Measurements from ENCODE around the gene MAP3K7CL.
A peak's percentile ranks its signal among the peaks of the same experiment; 100 is the strongest.

Gene MAP3K7CL

GRCh38 chr21:29114765-29115500, 15.5 kb upstream of the MAP3K7CL start:
- H3K9me3 Mint-ChIP-seq, result no peaks in the 10 kb centered on the region
- CTCF ChIA-PET, result interaction anchor here (1.8 to 2.8 kb wide), 2 partner anchors 9 to 34 kb away, joined by 4 to 7 read pairs; no protein-coding TSS in a partner anchor
- no peak overlapping the region for H3K27ac Mint-ChIP-seq

DNA sequence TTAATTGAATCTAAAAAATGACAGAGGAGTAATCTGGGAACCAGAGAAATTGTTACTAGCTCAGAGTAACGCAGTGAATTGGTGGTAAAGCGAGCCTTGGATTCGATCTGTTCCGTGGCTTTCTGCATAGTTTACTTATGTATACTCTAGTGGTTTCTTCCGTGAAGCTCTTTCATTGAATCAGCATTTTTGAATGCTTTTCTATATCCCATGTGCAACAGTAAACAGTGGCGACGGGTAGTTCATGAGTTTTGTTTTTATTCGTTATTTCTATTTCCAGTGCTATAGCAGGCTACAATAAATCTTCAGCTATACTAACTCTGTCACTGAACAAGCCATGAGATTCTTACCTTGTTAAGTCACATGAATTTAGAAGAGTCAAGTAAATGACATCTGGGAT, 14.5 kb upstream of the MAP3K7CL start:
- H3K27ac Mint-ChIP-seq, result no peak overlapping the region
- H3K4me1 Mint-ChIP-seq, result no peaks in the 10 kb centered on the region
- no peak overlapping the region for H3K4me3 Mint-ChIP-seq
- DNase-seq, result no peak
- no peaks in the 10 kb centered on the region for H3K27me3 Mint-ChIP-seq
- H3K36me3 Mint-ChIP-seq, result no peaks in the 10 kb centered on the region
- no peaks in the 10 kb centered on the region for H3K9me3 Mint-ChIP-seq
- CTCF ChIA-PET, result interaction anchor here (0.9 to 2.8 kb wide), 3 partner anchors 10 to 33 kb away, joined by 3 to 7 read pairs (median 4); no protein-coding TSS in a partner anchor

More at GRCh38 chr21:29114765-29115500, 15.5 kb upstream of the MAP3K7CL start:
- H3K36me3 Mint-ChIP-seq, result no peaks in the 10 kb centered on the region
- no peaks in the 10 kb centered on the region for H3K4me1 Mint-ChIP-seq
- DNase-seq, result no peak
- no peak overlapping the region for H3K4me3 Mint-ChIP-seq
- no peaks in the 10 kb centered on the region for H3K27me3 Mint-ChIP-seq

DNA sequence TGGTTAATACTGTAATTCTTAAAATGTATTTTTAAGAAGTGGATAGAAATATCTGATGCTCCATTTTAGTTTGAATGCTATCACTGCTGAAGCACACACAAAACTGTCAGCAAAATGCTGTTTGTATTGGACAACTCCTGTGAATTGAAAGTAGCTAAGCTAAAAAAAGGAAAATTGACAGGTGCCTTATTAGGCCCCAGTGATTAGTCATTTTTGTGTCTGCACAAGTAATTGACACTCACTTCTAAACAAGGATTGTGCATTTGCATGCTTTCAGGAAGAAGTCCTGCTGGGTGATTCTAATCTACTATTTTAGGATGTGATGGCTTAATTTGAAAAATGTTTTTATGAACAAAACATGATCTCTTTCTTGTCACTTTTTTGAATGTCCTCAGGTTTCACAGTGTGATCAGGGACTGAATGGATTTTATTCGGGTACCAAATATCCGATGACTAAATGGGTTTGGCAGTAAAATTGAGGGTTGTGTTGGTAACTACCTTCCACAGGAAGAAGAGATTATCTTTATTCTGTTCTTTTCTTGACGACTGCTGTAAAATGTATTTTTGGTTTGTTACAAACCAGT, 13.0 kb upstream of the MAP3K7CL start:
- Mint-ChIP-seq H3K27ac (no peak overlapping the region), H3K4me1 (no peaks in the 10 kb centered on the region), H3K36me3 (no peaks in the 10 kb centered on the region), H3K4me3 (no peak overlapping the region), H3K27me3 (no peaks in the 10 kb centered on the region), H3K9me3 (no peaks in the 10 kb centered on the region)
- CTCF ChIA-PET, result interaction anchor here (2.8 kb wide), 1 partner anchor 32 kb away, joined by 7 read pairs; no protein-coding TSS in a partner anchor
- no peak for DNase-seq

- H3K9me3 Mint-ChIP-seq, result no peaks in the 10 kb centered on the region
- no peak for DNase-seq
- H3K27ac Mint-ChIP-seq, result no peak overlapping the region
- CTCF ChIA-PET, result interaction anchor here (1.1 to 1.2 kb wide), 2 partner anchors 227 to 728 kb away, joined by 3 read pairs; no protein-coding TSS in a partner anchor
- no peak overlapping the region for H3K4me3 Mint-ChIP-seq
- no peaks in the 10 kb centered on the region for H3K27me3 Mint-ChIP-seq
- H3K4me1 Mint-ChIP-seq, result no peaks in the 10 kb centered on the region
- no peaks in the 10 kb centered on the region for H3K36me3 Mint-ChIP-seq
Observed at GRCh38 chr21:29121759-29122158, 8.7 kb upstream of the MAP3K7CL start.

- no peaks in the 10 kb centered on the region for H3K4me1 Mint-ChIP-seq
- no peak overlapping the region for H3K27ac Mint-ChIP-seq
- CTCF ChIA-PET, result no interaction called here
Observed at GRCh38 chr21:29124645-29125044, 5.8 kb upstream of the MAP3K7CL start.

GRCh38 chr21:29125191-29125590, 5.3 kb upstream of the MAP3K7CL start:
- Mint-ChIP-seq H3K4me1 (no peaks in the 10 kb centered on the region), H3K4me3 (no peak overlapping the region)
- CTCF ChIA-PET, result no interaction called here

More at GRCh38 chr21:29124645-29125044, 5.8 kb upstream of the MAP3K7CL start:
- H3K9me3 Mint-ChIP-seq, result no peaks in the 10 kb centered on the region
- no peak for DNase-seq
- H3K4me3 Mint-ChIP-seq, result no peak overlapping the region
- no peaks in the 10 kb centered on the region for H3K36me3 Mint-ChIP-seq
- H3K27me3 Mint-ChIP-seq, result no peaks in the 10 kb centered on the region

DNA sequence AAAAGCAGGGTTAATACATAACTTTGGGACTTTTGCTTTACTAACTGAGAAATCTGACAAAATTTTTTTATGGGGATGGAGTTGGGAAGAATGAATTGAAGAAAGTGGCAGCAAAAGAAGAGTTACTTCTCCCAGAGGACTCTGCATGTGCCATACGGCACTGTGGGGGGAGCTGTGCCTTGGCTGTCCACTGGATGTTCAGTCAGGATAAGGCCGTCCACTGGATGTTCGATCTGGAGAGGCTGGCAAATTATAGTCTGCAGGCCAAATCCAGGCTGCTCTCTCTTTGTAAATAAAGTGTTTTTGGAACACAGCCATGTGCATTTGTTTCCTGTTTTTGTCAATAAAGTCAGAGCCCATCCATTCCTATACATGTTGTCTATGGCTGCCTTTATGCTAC, 4.5 kb upstream of the MAP3K7CL start:
- Mint-ChIP-seq H3K9me3 (no peaks in the 10 kb centered on the region), H3K27ac (no peak overlapping the region), H3K4me3 (no peak overlapping the region), H3K4me1 (no peaks in the 10 kb centered on the region), H3K27me3 (no peaks in the 10 kb centered on the region), H3K36me3 (no peaks in the 10 kb centered on the region)
- DNase-seq, result no peak
- CTCF ChIA-PET, result no interaction called here

More at GRCh38 chr21:29125191-29125590, 5.3 kb upstream of the MAP3K7CL start:
- DNase-seq, result no peak
- no peaks in the 10 kb centered on the region for H3K27me3 Mint-ChIP-seq
- H3K9me3 Mint-ChIP-seq, result no peaks in the 10 kb centered on the region
- no peak overlapping the region for H3K27ac Mint-ChIP-seq
- no peaks in the 10 kb centered on the region for H3K36me3 Mint-ChIP-seq

DNA sequence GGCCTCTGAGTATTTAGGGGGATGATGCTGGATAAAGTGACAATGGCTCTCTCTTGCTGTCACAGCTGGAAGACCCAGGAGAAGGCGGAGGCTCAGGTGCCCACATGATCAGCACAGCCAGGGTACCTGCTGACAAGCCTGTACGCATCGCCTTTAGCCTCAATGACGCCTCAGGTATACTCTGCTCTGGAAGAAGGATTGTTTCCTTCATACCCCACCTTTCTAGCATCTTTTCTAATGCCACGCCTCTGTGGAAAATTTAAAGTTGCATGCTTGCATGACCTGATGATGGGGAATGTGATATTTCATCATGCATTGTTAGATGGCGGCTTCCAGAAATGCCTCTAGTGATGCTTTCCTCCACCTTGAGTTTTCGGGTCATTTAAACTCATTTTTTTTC, 2.8 kb downstream of the MAP3K7CL start:
- no peak for DNase-seq
- Mint-ChIP-seq H3K36me3 (no peaks in the 10 kb centered on the region), H3K27me3 (no peaks in the 10 kb centered on the region), H3K4me3 (no peak overlapping the region), H3K4me1 (no peaks in the 10 kb centered on the region), H3K27ac (no peak overlapping the region), H3K9me3 (no peaks in the 10 kb centered on the region)
- CTCF ChIA-PET, result no interaction called here

DNA sequence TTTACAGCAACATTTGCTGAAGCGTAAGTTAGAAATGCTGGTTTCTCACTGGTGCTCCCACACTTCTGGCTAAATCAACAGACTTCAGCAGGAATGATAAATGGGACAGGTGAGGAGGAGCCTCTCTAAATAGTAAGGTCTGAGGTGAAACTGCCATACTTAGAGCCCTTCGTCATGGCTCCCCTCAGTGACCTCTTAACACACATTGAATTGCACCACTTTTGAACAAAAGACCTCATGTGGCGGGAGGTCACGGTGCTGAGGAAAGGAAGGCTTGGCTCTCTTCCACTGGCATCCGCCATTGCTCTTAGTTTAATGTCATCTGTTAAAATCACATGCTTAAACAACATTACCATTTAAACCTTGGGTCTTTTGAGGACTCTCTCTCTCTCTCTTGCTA, 3.4 kb downstream of the MAP3K7CL start:
- no peaks in the 10 kb centered on the region for H3K36me3 Mint-ChIP-seq
- CTCF ChIA-PET, result no interaction called here
- no peak overlapping the region for H3K4me3 Mint-ChIP-seq
- no peak overlapping the region for H3K27ac Mint-ChIP-seq
- H3K4me1 Mint-ChIP-seq, result no peaks in the 10 kb centered on the region
- no peaks in the 10 kb centered on the region for H3K9me3 Mint-ChIP-seq
- H3K27me3 Mint-ChIP-seq, result no peaks in the 10 kb centered on the region
- DNase-seq, result no peak

DNA sequence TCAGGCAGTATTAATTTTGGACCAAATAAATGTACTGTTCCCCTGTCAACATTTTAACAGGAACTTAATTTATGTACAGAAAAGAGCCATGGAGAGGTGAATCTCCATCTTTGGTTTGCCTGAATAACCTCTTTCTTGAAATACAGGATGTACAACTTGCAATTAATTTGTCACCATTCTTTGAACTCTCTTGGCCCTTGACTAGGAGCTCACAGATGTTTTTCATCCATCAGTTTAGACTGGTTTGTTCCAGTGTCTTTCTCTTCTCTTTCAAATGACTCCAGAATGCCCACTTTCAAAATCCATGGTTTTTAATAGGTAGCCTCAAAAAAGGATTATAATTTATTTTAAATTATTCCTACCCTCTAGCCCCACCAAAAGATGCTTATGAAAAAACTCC, 5.0 kb downstream of the MAP3K7CL start:
- H3K27ac Mint-ChIP-seq, result no peak overlapping the region
- H3K27me3 Mint-ChIP-seq, result no peaks in the 10 kb centered on the region
- H3K4me3 Mint-ChIP-seq, result no peak overlapping the region
- no peak for DNase-seq
- no peaks in the 10 kb centered on the region for H3K4me1 Mint-ChIP-seq
- H3K9me3 Mint-ChIP-seq, result no peaks in the 10 kb centered on the region
- CTCF ChIA-PET, result no interaction called here
- H3K36me3 Mint-ChIP-seq, result no peaks in the 10 kb centered on the region

- H3K4me1 Mint-ChIP-seq, result no peaks in the 10 kb centered on the region
- no peak for DNase-seq
- H3K36me3 Mint-ChIP-seq, result no peaks in the 10 kb centered on the region
- CTCF ChIA-PET, result no interaction called here
- no peaks in the 10 kb centered on the region for H3K27me3 Mint-ChIP-seq
- no peaks in the 10 kb centered on the region for H3K9me3 Mint-ChIP-seq
- no peak overlapping the region for H3K4me3 Mint-ChIP-seq
- no peak overlapping the region for H3K27ac Mint-ChIP-seq
Observed at GRCh38 chr21:29136033-29136432, 5.6 kb downstream of the MAP3K7CL start.

GRCh38 chr21:29144736-29145353, 14.4 kb downstream of the MAP3K7CL start:
- Mint-ChIP-seq H3K36me3 (peaks cover 2% of the 10 kb centered on the region), H3K9me3 (no peaks in the 10 kb centered on the region), H3K27ac (no peak overlapping the region), H3K4me3 (no peak overlapping the region), H3K4me1 (peaks cover 8% of the 10 kb centered on the region), H3K27me3 (no peaks in the 10 kb centered on the region)
- CTCF ChIA-PET, result interaction anchor here (0.7 to 1.5 kb wide), 3 partner anchors 19 to 204 kb away, joined by 3 to 5 read pairs (median 3); no protein-coding TSS in a partner anchor
- DNase-seq, result no peak

- CTCF ChIA-PET, result interaction anchor here (1.4 to 1.5 kb wide), 2 partner anchors 19 to 203 kb away, joined by 3 to 5 read pairs; no protein-coding TSS in a partner anchor
- DNase-seq, result no peak
- H3K4me3 Mint-ChIP-seq, result no peak overlapping the region
- H3K9me3 Mint-ChIP-seq, result no peaks in the 10 kb centered on the region
- H3K27ac Mint-ChIP-seq, result peak overlapping the region; percentile 35
- no peaks in the 10 kb centered on the region for H3K27me3 Mint-ChIP-seq
- peaks cover 2% of the 10 kb centered on the region for H3K36me3 Mint-ChIP-seq
- peaks cover 8% of the 10 kb centered on the region for H3K4me1 Mint-ChIP-seq
Observed at GRCh38 chr21:29145354-29145782, 14.9 kb downstream of the MAP3K7CL start.

GRCh38 chr21:29145852-29146453, 15.5 kb downstream of the MAP3K7CL start:
- Mint-ChIP-seq H3K4me3 (no peak overlapping the region), H3K4me1 (peaks cover 8% of the 10 kb centered on the region), H3K27me3 (no peaks in the 10 kb centered on the region), H3K36me3 (peaks cover 2% of the 10 kb centered on the region), H3K9me3 (no peaks in the 10 kb centered on the region), H3K27ac (peak overlapping the region; percentile 35)
- DNase-seq, result no peak
- CTCF ChIA-PET, result interaction anchor here (0.7 to 1.5 kb wide), 3 partner anchors 18 to 202 kb away, joined by 3 to 5 read pairs (median 3); no protein-coding TSS in a partner anchor

Data from activated naive CD4-positive, alpha-beta T cell treated with anti-CD3 and anti-CD28 coated beads, Interleukin-2, amount 10 ng/mL, durations not matched to agents 7 days and 5 days (primary cell).